OCI-LY7 (cell line): ENCODE results near the gene GPRASP2.

Source experiments
- CTCF ChIP-seq: fragments of 200-600 bp; sonication (generic); conservative IDR thresholded peaks from 2 replicates; pipeline ENCODE4 v1.5.1; 2014; ENCODE audit warnings: mild to moderate bottlenecking, antibody characterized with exemption, low read length, moderate library complexity, mixed read lengths
- EZH2phosphoT487 ChIP-seq: fragments of 200-600 bp; sonication (generic); IDR thresholded peaks from 2 replicates; pipeline ENCODE4 v1.6.1; 2018; ENCODE audit warnings: low read depth, borderline replicate concordance, mild to moderate bottlenecking, mixed run types, antibody characterized with exemption, low read length, moderate library complexity, mixed read lengths

GRCh38 chrX:102723456-102723855 is 11.2 kb downstream of the GPRASP2 start:
- TF ChIP-seq CTCF, result no peak
- TF ChIP-seq EZH2phosphoT487, result no peak
